GM19238 (cell line): ENCODE data around the gene ABCB10.
"Not testable (repeated sequence)": the region's sequence is repeated elsewhere in the genome, so short reads cannot be mapped to it uniquely, and the experiment has no call there.

Source experiments
- DNase-seq: peaks from one replicate; pipeline ENCODE4 v3.0.0; 2011; ENCODE audit warnings: low spot score; ENCODE audit not compliant: insufficient read length

The ABCB10 gene

DNA sequence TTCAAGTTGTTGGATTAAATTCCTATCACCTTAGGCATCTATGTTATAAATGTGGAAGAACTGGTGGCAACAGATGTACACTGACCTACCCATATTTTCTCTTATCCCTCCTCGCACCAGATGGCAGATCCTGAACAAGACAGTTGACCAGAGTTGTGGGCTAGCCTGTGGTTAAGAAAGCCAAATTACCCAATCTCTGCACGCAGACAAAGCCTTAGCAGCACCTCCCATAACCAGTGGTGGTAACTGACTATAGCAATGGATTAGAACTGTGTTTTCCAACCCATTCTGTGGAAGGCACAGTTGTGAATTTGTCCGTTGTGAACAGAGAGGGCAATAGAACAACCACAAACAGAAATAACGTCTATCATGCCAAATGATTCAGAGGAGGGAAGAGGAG is 20.6 kb downstream of the ABCB10 start:
- no peak for DNase-seq

GRCh38 chr1:229536982-229537381 is 21.5 kb downstream of the ABCB10 start:
- no peak for DNase-seq

DNA sequence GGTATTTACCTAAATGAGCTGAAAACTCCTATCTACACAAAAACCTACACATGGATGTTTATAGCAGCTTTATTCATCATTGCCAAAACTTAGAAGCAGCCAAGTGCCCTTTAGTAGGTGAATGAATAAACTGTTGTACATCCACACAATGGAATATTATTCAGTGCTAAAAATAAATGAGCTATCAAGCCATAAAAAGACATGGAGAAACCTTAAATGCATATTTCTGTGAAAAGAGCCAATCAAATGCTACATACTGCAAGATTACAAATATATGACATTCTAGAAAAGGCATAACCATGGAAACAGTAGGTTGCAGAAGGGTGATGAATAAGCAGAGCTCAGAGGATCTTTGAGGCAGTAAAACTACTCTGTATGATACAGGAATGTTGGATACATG is 23.3 kb downstream of the ABCB10 start:
- DNase-seq: no peak

DNA sequence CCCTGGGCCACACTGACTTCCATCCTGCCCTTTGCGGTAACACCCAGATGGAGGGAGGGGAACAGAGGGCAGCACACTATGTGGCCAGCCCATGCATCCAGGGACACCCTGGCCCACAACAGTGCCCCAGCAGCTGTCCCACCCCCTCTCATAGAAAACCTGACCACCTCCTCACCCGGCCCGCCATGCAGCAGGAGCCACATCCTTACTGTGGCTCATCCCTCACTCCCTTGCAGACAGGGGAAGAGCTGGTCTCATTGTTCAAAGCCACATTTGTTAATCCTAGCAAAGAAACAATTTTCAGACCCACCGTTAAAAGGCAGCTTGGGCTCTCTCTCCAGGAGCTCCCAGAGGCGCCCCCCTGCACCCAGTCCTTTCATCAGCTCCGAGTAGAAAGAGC is 27.2 kb downstream of the ABCB10 start:
- DNase-seq: no peak

GRCh38 chr1:229529639-229530038 is 28.9 kb downstream of the ABCB10 start:
- no peak for DNase-seq

- DNase-seq: no peak
These were observed 31.8 kb downstream of the ABCB10 start for GRCh38 chr1:229526695-229527094.

DNA sequence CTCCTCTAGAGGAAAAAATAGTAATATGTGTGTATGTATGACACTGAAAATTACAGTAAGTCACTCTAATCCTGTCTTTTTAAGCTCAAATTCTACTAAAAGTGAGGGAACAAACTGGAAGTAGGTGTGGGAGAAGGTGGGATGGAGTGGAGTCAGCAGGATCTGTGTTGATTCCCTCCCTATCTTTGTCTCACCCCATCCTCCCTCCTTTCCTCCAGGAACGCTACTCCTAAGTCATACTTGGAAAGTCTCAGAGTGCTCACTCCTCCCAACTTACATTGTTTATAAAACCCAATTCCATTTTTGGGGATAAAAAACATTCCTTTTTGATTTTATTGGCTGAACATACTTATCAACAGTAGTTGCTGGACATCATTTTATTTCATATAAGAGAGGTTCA is 35.5 kb downstream of the ABCB10 start:
- DNase-seq: no peak

DNA sequence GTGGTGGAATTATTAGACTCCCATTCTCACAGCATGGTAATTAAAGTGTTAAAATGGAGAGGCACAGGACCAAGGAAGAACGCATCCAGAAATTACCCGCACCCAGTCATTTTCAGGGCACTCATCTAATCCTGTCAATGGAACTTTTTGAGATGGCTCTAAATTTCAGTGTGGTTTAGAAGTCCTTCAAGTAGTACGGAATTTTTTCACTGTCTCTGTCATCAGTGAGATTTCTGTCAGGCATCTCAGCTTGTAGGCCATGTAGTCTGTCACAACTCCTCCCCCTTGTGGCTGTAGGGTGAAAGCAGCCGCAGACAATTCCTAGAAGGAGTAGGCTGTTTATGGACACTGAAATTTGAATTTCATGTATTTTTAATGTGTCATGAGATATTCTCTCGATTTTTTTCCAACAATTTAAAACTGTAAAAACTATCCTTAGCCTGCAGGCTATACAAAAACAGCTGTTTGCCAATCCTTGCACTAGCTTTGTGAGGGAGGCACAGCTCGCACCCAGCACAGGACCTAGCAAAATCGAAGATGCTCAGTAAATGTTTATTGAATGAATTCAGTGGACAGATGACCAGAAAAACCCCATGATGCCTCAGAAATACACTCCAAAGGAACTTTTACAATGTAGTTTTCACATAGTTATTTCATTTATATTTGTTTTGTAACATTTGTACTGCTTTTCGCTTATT is 43.8 kb downstream of the ABCB10 start:
- DNase-seq: peak; percentile 26

- not testable (repeated sequence) for DNase-seq
These were observed 46.9 kb downstream of the ABCB10 start for GRCh38 chr1:229511625-229512024.

- not testable (repeated sequence) for DNase-seq
These were observed 47.3 kb downstream of the ABCB10 start for GRCh38 chr1:229511201-229511600.

- no peak for DNase-seq
These were observed 48.9 kb downstream of the ABCB10 start for GRCh38 chr1:229509576-229509975.

- DNase-seq: no peak
These were observed 49.6 kb downstream of the ABCB10 start for GRCh38 chr1:229508823-229509337.

DNA sequence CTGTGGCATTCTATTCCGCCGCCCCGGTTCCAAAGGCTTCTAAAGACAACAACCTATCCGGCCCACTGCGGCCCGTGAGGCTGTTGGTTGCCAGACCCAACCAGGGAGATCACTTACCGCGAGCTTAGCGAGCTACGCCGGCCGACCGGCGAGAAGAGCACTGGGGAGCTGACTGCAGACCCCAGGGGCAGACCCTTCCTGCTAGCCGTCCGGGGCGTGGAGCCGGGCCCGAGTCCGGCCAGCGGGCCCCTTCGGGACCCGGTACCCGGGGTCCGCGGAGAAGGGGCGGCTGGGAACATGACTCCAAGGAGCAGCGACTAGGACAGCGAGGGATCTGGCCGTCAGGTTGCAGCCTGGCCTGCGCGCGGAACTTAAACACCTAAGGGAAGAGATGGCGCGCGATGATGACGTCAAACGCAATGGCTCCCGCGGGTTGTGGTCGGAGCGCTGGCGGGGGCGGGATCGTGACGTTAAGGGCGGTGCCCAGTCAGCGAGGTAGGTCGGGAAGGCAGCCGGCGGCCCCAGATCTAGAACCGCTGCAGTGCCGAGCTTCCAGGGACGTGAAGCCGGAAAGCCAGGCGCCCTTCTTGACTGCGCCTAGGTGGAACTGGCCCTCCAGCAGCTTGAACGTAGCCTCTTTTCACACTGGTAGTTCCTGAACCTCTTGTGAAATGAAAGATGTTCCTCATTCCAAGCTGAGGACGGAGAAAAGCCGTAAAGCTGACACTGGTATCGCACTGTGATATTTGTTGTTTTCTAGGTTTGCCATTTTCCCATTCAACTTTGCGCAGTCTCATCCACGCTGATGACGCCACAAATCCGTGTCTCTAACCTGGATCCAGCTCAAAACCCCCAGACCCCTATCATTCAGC is 50.3 kb downstream of the ABCB10 start, which contains the start of gene NUP133:
NUP133 (minus strand) TSS at position 391 of the 872 bp plus-strand sequence; CDS start at position 299, 92 bp downstream.
- DNase-seq: peak; percentile 82

DNA sequence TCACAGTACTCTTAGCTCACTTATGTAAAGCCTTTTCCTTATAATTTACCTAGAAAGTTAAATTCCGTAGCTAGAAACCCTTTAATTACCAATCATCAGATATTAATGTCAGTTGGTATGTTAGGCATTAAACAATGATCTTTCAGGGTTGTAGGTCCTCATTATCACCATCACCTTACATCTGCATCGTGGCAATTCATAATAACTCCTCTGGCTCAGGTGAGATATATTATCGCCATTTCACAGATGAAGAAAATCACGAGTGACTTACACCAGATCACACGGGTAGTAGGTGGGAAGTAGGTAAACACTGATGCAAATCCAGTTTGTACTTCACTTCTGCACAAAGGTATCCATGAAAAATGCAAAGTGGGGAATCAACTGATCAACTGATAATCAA is 51.0 kb downstream of the ABCB10 start:
- DNase-seq: no peak

DNA sequence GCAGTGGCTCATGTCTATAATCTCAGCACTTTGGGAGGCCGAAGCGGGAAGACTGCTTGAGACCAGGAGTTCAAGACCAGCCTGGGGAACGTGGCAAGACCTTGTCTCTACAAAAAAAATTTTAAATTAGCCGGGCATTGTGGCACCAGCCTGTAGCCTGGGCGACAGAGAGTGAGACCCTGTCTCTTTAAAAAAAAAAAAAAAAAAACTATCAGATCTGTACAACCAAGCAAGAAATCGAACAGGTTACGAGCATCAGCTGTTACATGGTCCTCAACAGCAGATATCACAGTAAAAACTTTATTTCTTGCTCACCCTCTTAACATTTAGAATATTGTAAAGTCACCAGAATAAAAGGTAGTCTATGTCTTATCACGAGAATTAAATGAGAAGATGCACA is 51.9 kb downstream of the ABCB10 start:
- no peak for DNase-seq

DNA sequence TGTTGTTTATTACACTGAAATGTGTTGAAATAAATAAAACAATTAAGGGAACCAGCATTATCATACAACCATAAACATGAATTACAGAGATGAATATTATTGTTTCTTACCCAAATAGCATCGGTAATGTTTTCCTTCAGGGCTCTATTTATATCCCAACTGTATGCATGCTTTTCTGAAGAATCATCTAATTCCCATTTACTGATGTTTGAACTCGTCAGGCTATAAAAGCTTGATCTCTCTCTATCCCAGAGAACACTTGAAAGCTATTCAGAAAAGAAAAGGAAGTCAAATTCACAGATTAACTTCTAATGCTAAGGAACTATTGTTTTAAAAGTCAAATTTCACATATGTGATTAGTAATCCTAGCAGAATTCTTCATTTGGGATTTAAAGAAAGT is 62.7 kb downstream of the ABCB10 start:
- DNase-seq: no peak

GRCh38 chr1:229487181-229487580 is 71.3 kb downstream of the ABCB10 start:
- no peak for DNase-seq

- no peak for DNase-seq
These were observed 73.2 kb downstream of the ABCB10 start for GRCh38 chr1:229485318-229485717.

DNA sequence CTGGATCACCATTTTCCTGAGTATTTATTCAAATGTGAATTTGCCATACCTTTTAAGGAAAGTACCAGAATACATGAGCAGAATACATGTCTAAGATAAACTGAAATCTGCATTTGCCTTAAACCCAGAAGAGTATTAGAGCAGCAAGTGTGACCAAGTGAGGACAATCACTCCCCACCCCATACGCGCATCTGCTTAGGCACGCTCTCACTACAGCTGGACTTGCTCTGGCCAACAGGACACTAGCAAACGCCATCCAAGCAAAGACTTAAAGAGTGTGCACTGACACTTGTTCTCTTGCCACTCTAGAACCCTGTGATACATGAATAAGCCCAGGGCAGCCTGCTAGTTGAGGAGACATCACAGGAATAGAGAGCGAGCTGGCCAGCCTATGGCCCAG is 76.0 kb downstream of the ABCB10 start:
- no peak for DNase-seq

- no peak for DNase-seq
These were observed 78.0 kb downstream of the ABCB10 start for GRCh38 chr1:229480495-229480894.

- peak; percentile 41 for DNase-seq
These were observed 78.7 kb downstream of the ABCB10 start for GRCh38 chr1:229479660-229480399.

- no peak for DNase-seq
These were observed 79.7 kb downstream of the ABCB10 start for GRCh38 chr1:229478852-229479251.
